Stimulated activated naive CD8-positive, alpha-beta T cell treated with anti-CD3 and anti-CD28 coated beads, Interleukin-15, Interleukin-2, amounts not matched to agents 100 ng/mL and 50 ng/mL, for 24 hours (primary cell): Measurements from ENCODE around the gene HIP1.
"Not testable (repeated sequence)": the region's sequence is repeated elsewhere in the genome, so short reads cannot be mapped to it uniquely, and the experiment has no call there.

Source experiments
- H3K27ac Mint-ChIP-seq: one replicate; pipeline ENCODE4 v1.8.0; 2021; ENCODE audit warnings: mild to moderate bottlenecking, mixed read lengths
- H3K27me3 Mint-ChIP-seq: one replicate; pipeline ENCODE4 v1.8.0; 2021; ENCODE audit warnings: mixed read lengths
- H3K36me3 Mint-ChIP-seq: one replicate; pipeline ENCODE4 v1.8.0; 2021; ENCODE audit warnings: low read depth, mixed read lengths
- H3K4me1 Mint-ChIP-seq: one replicate; pipeline ENCODE4 v1.8.0; 2021; ENCODE audit warnings: low read depth, mixed read lengths
- H3K4me3 Mint-ChIP-seq: one replicate; pipeline ENCODE4 v1.8.0; 2021; ENCODE audit warnings: mild to moderate bottlenecking, mixed read lengths
- H3K9me3 Mint-ChIP-seq: one replicate; pipeline ENCODE4 v1.8.0; 2021; ENCODE audit warnings: mixed read lengths

Gene HIP1

GRCh38 chr7:75711656-75712514 lies 26.9 kb downstream of the HIP1 start:
- no peak overlapping the region for H3K4me3 Mint-ChIP-seq
- H3K27ac Mint-ChIP-seq: no peak overlapping the region

GRCh38 chr7:75711076-75711475 lies 27.7 kb downstream of the HIP1 start:
- no peaks in the 10 kb centered on the region for H3K36me3 Mint-ChIP-seq
- peaks cover 13% of the 10 kb centered on the region for H3K4me1 Mint-ChIP-seq
- H3K4me3 Mint-ChIP-seq: no peak overlapping the region
- peaks cover 17% of the 10 kb centered on the region for H3K9me3 Mint-ChIP-seq
- H3K27me3 Mint-ChIP-seq: no peaks in the 10 kb centered on the region
- H3K27ac Mint-ChIP-seq: no peak overlapping the region

More at GRCh38 chr7:75711656-75712514, 26.9 kb downstream of the HIP1 start:
- Mint-ChIP-seq H3K4me1 (peaks cover 13% of the 10 kb centered on the region), H3K27me3 (no peaks in the 10 kb centered on the region), H3K36me3 (no peaks in the 10 kb centered on the region), H3K9me3 (peaks cover 17% of the 10 kb centered on the region)

- H3K4me1 Mint-ChIP-seq: no peaks in the 10 kb centered on the region
- peaks cover 10% of the 10 kb centered on the region for H3K9me3 Mint-ChIP-seq
- no peak overlapping the region for H3K4me3 Mint-ChIP-seq
- no peaks in the 10 kb centered on the region for H3K27me3 Mint-ChIP-seq
- H3K36me3 Mint-ChIP-seq: no peaks in the 10 kb centered on the region
- no peak overlapping the region for H3K27ac Mint-ChIP-seq
These were observed 33.8 kb downstream of the HIP1 start for GRCh38 chr7:75704928-75705327.

GRCh38 chr7:75702515-75702914 lies 36.2 kb downstream of the HIP1 start:
- Mint-ChIP-seq H3K27ac (no peak overlapping the region), H3K4me1 (no peaks in the 10 kb centered on the region), H3K27me3 (no peaks in the 10 kb centered on the region), H3K9me3 (no peaks in the 10 kb centered on the region), H3K4me3 (no peak overlapping the region), H3K36me3 (no peaks in the 10 kb centered on the region)

- no peaks in the 10 kb centered on the region for H3K27me3 Mint-ChIP-seq
- no peaks in the 10 kb centered on the region for H3K36me3 Mint-ChIP-seq
- H3K27ac Mint-ChIP-seq: no peak overlapping the region
- no peak overlapping the region for H3K4me3 Mint-ChIP-seq
- H3K4me1 Mint-ChIP-seq: no peaks in the 10 kb centered on the region
- no peaks in the 10 kb centered on the region for H3K9me3 Mint-ChIP-seq
These were observed 38.7 kb downstream of the HIP1 start for GRCh38 chr7:75699993-75700392.

- Mint-ChIP-seq H3K27me3 (no peaks in the 10 kb centered on the region), H3K9me3 (no peaks in the 10 kb centered on the region), H3K4me1 (no peaks in the 10 kb centered on the region), H3K36me3 (no peaks in the 10 kb centered on the region), H3K27ac (no peak overlapping the region), H3K4me3 (no peak overlapping the region)
These were observed 40.4 kb downstream of the HIP1 start for GRCh38 chr7:75698358-75698757.

- H3K9me3 Mint-ChIP-seq: no peaks in the 10 kb centered on the region
- H3K27me3 Mint-ChIP-seq: no peaks in the 10 kb centered on the region
- H3K36me3 Mint-ChIP-seq: no peaks in the 10 kb centered on the region
- H3K4me1 Mint-ChIP-seq: no peaks in the 10 kb centered on the region
- no peak overlapping the region for H3K4me3 Mint-ChIP-seq
- H3K27ac Mint-ChIP-seq: no peak overlapping the region
These were observed 42.3 kb downstream of the HIP1 start for GRCh38 chr7:75696263-75697037.

- H3K27me3 Mint-ChIP-seq: no peaks in the 10 kb centered on the region
- H3K36me3 Mint-ChIP-seq: no peaks in the 10 kb centered on the region
- no peaks in the 10 kb centered on the region for H3K9me3 Mint-ChIP-seq
- H3K27ac Mint-ChIP-seq: no peak overlapping the region
- H3K4me1 Mint-ChIP-seq: peaks cover 5% of the 10 kb centered on the region
- no peak overlapping the region for H3K4me3 Mint-ChIP-seq
These were observed 43.9 kb downstream of the HIP1 start for GRCh38 chr7:75694638-75695399.

GRCh38 chr7:75693668-75694067 lies 45.1 kb downstream of the HIP1 start:
- H3K27ac Mint-ChIP-seq, H3K27me3 Mint-ChIP-seq, H3K4me3 Mint-ChIP-seq, H3K9me3 Mint-ChIP-seq, H3K36me3 Mint-ChIP-seq, H3K4me1 Mint-ChIP-seq: not testable (repeated sequence)

GRCh38 chr7:75691793-75692543 lies 46.8 kb downstream of the HIP1 start:
- H3K9me3 Mint-ChIP-seq: no peaks in the 10 kb centered on the region
- no peaks in the 10 kb centered on the region for H3K27me3 Mint-ChIP-seq
- H3K4me1 Mint-ChIP-seq: peaks cover 15% of the 10 kb centered on the region
- no peak overlapping the region for H3K27ac Mint-ChIP-seq
- H3K36me3 Mint-ChIP-seq: no peaks in the 10 kb centered on the region
- H3K4me3 Mint-ChIP-seq: no peak overlapping the region

GRCh38 chr7:75690121-75690523 lies 48.6 kb downstream of the HIP1 start:
- H3K27ac Mint-ChIP-seq: no peak overlapping the region
- no peaks in the 10 kb centered on the region for H3K36me3 Mint-ChIP-seq
- peaks cover 15% of the 10 kb centered on the region for H3K4me1 Mint-ChIP-seq
- H3K4me3 Mint-ChIP-seq: no peak overlapping the region
- no peaks in the 10 kb centered on the region for H3K9me3 Mint-ChIP-seq
- H3K27me3 Mint-ChIP-seq: no peaks in the 10 kb centered on the region

GRCh38 chr7:75689246-75690099 lies 49.3 kb downstream of the HIP1 start:
- H3K36me3 Mint-ChIP-seq: no peaks in the 10 kb centered on the region
- no peak overlapping the region for H3K4me3 Mint-ChIP-seq
- peaks cover 15% of the 10 kb centered on the region for H3K4me1 Mint-ChIP-seq
- H3K27ac Mint-ChIP-seq: no peak overlapping the region
- no peaks in the 10 kb centered on the region for H3K27me3 Mint-ChIP-seq
- no peaks in the 10 kb centered on the region for H3K9me3 Mint-ChIP-seq

GRCh38 chr7:75688200-75689136 lies 50.3 kb downstream of the HIP1 start:
- H3K9me3 Mint-ChIP-seq: no peaks in the 10 kb centered on the region
- H3K4me1 Mint-ChIP-seq: peaks cover 15% of the 10 kb centered on the region
- no peaks in the 10 kb centered on the region for H3K36me3 Mint-ChIP-seq
- H3K27me3 Mint-ChIP-seq: no peaks in the 10 kb centered on the region
- H3K4me3 Mint-ChIP-seq: no peak overlapping the region
- no peak overlapping the region for H3K27ac Mint-ChIP-seq
